Ascending aorta (tissue), 2 donors: ENCODE results near the gene TNFSF15. TPM values are rescaled to one million over a fixed set of nuclear protein-coding genes. Genes with fewer than 3 reads are reported as not detected.

Experiments used
- DNase-seq, 2 donors: peaks; one replicate each; pipeline ENCODE4 v3.0.0-alpha.2; 2019; ENCODE audit warnings: low spot score in 2 of 2
- H3K27ac ChIP-seq, 2 donors: fragments of 200-600 bp; sonication (generic); one replicate each; pipeline ENCODE4 v1.5.1; 2016 to 2017; ENCODE audit warnings: mild to moderate bottlenecking in 1 of 2
- H3K27me3 ChIP-seq: fragments of 200-600 bp; sonication (generic); one replicate; pipeline ENCODE4 v1.5.1; 2017
- H3K36me3 ChIP-seq, 2 donors: fragments of 200-600 bp; sonication (generic); one replicate each; pipeline ENCODE4 v1.5.1; 2016
- H3K4me1 ChIP-seq, 2 donors: fragments of 200-600 bp; sonication (generic); one replicate each; pipeline ENCODE4 v1.5.1; 2016 to 2017; ENCODE audit warnings: mild to moderate bottlenecking in 1 of 2
- H3K4me3 ChIP-seq, 2 donors: fragments of 200-600 bp; sonication (generic); one replicate each; pipeline ENCODE4 v1.5.1; 2016 to 2017; ENCODE audit warnings: mild to moderate bottlenecking in 1 of 2
- H3K9me3 ChIP-seq, 2 donors: fragments of 200-600 bp; sonication (generic); one replicate each; pipeline ENCODE4 v1.5.1; 2016
- intact Hi-C: fragments of 100-400 bp; cut with DNase I; formaldehyde crosslinking; loops from one replicate; pipeline ENCODE4 v1.15.1; 2023
- total RNA-seq: library from RNA; depleted of rRNA; stranded (reverse); fragments of >200 nt; gene quantifications from one replicate; pipeline ENCODE4 v1.1.0, GENCODE V29; 2016
- TF ChIP-seq, protein P1 (sequence below), 3 experiments: fragments of 200-600 bp in 2 of 3; fragments of 450-650 bp in 1 of 3; sonication (generic) in 2 of 3; IDR thresholded peaks; one replicate each; pipeline ENCODE4 v1.5.1; 2016 to 2019; ENCODE audit warnings: antibody characterized with exemption in 3 of 3, mild to moderate bottlenecking in 1 of 3, moderate library complexity in 1 of 3

TNFSF15 gene
- total RNA-seq, 1 donor from 2014 or later = under 0.01 TPM

DNA sequence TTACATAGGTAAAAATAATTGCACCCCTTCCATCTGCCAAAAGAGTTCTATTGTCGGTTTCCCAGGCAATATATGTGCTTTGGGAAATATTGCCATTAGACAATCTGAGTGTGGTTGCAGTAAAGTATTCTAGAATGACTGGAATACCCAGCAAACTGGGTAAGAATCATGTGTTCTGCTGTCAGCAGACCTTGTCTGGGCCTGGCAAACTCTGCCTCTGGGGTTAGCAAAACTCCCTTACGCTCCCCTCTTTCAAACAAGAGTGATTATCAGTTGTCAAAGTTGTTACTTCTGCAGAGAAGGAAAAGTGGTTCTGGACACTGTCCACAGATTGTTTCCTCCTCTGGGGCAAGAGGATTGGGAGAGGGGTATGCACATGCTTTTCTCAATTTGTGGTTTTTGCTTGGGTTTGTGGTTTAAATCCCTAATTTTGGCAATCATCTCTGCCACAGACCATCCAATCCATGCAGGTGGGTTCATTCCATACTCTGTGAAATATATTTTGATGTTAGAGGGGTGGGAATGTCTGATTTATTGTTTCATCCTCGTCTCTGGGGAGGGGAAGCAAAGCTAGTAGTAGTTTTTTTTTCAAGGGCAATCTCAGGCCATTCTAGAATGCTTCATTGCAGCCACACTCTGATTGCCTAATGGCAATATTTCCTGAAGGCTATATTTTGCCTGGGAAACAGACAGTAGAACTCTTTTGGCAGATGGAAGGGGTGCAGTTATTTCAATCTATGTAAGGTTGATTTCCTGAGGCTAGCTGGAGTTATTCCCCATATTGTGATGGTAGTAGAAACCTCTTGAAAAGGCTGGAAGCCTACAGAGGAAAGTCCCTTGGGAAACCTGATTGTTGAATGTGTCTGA is 24.0 kb upstream of the TNFSF15 start:
- Histone ChIP-seq H3K36me3 (no peaks in the 10 kb centered on the region), H3K27ac (no peak overlapping the region), H3K4me1 (no peaks in the 10 kb centered on the region), H3K27me3 (no peaks in the 10 kb centered on the region), H3K9me3 (no peaks in the 10 kb centered on the region), H3K4me3 (no peak overlapping the region)
- TF ChIP-seq, protein P1, sequence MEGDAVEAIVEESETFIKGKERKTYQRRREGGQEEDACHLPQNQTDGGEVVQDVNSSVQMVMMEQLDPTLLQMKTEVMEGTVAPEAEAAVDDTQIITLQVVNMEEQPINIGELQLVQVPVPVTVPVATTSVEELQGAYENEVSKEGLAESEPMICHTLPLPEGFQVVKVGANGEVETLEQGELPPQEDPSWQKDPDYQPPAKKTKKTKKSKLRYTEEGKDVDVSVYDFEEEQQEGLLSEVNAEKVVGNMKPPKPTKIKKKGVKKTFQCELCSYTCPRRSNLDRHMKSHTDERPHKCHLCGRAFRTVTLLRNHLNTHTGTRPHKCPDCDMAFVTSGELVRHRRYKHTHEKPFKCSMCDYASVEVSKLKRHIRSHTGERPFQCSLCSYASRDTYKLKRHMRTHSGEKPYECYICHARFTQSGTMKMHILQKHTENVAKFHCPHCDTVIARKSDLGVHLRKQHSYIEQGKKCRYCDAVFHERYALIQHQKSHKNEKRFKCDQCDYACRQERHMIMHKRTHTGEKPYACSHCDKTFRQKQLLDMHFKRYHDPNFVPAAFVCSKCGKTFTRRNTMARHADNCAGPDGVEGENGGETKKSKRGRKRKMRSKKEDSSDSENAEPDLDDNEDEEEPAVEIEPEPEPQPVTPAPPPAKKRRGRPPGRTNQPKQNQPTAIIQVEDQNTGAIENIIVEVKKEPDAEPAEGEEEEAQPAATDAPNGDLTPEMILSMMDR (IDR thresholded peaks at IDR 0.05) = no peak
- intact Hi-C loops = no loop called here
- DNase-seq = no peak

DNA sequence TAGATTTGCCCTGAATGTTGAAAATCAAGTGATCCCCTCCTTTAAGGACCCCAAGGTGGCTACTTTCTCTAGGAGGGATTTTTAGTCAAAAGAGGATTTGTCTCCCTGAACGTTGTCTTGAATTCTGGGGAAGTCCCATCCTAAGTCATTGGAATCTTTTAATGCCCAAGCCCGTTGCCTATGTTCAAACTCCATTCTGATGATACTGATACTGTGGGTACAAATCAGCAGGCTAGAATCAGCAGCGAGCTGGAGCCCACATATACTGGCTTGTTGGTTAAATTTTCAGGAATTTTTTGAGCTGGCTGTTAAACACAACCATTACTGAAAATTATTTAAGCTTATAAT is 22.4 kb upstream of the TNFSF15 start:
- Histone ChIP-seq H3K9me3 (no peaks in the 10 kb centered on the region), H3K4me1 (no peaks in the 10 kb centered on the region), H3K27me3 (no peaks in the 10 kb centered on the region), H3K27ac (no peak overlapping the region), H3K36me3 (no peaks in the 10 kb centered on the region), H3K4me3 (no peak overlapping the region)
- no peak for DNase-seq
- TF ChIP-seq, protein P1 (IDR thresholded peaks at IDR 0.05) = no peak
- intact Hi-C loops = no loop called here

DNA sequence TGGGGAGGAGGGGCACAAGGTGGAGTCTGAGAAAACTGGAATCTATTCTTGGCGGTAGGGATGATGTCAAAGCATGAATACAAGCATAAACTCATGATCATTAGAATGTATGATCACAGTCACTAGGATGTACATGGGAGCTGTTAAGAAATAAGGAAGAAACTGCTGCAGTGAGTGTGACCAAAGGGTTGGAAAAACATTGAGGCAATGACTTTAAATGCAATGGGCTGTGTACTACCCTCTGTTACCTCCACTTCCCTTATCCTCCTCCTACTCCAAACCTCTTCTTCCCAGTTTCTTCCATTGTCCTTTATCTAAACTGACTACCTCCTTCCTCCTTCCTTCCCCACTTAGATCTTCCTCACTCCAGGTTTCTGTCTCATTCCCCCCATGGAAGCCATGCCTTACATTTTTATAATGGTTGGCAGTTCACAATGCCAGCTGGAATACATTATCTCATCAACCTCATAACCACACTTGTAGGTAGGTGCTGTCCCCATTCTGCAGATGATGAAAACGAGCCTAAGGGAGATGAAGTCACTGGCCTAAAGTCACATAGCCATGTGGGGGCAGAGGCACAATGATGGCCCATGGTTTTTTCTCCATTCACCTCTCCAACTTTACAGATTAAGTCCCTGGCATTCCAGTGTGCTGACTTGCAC is 21.9 kb upstream of the TNFSF15 start:
- intact Hi-C loops = no loop called here

DNA sequence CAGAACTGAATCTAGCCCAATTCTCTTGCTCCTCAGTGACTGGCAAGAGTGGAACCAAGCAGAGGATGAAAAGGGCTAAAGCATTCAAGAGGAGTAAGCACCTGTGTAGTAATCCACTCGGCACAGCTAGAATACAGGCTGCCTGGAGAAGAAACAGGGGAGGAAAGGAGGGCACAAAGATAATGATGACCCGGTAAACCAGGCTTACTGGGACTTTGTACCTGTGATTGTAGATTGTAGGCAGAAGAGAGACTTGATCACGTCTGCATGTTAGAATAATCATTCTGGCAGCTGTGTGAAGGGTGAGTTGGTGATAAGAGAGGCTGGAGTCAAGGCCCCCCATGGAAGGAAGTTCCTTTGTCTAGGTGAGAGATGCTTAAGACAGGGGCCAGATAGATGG is 20.6 kb upstream of the TNFSF15 start:
- H3K27me3 ChIP-seq = no peaks in the 10 kb centered on the region
- intact Hi-C loops = no loop called here
- no peaks in the 10 kb centered on the region for H3K4me1 ChIP-seq
- H3K27ac ChIP-seq = no peak overlapping the region
- no peaks in the 10 kb centered on the region for H3K9me3 ChIP-seq
- TF ChIP-seq, protein P1 (IDR thresholded peaks at IDR 0.05) = no peak
- no peak for DNase-seq
- H3K36me3 ChIP-seq = no peaks in the 10 kb centered on the region
- no peak overlapping the region for H3K4me3 ChIP-seq

More for the DNA sequence above, 21.9 kb upstream of the TNFSF15 start:
- Histone ChIP-seq H3K27ac (no peak overlapping the region), H3K9me3 (no peaks in the 10 kb centered on the region), H3K4me1 (no peaks in the 10 kb centered on the region), H3K36me3 (no peaks in the 10 kb centered on the region), H3K4me3 (no peak overlapping the region), H3K27me3 (no peaks in the 10 kb centered on the region)
- TF ChIP-seq, protein P1 (IDR thresholded peaks at IDR 0.05) = no peak
- no peak for DNase-seq

DNA sequence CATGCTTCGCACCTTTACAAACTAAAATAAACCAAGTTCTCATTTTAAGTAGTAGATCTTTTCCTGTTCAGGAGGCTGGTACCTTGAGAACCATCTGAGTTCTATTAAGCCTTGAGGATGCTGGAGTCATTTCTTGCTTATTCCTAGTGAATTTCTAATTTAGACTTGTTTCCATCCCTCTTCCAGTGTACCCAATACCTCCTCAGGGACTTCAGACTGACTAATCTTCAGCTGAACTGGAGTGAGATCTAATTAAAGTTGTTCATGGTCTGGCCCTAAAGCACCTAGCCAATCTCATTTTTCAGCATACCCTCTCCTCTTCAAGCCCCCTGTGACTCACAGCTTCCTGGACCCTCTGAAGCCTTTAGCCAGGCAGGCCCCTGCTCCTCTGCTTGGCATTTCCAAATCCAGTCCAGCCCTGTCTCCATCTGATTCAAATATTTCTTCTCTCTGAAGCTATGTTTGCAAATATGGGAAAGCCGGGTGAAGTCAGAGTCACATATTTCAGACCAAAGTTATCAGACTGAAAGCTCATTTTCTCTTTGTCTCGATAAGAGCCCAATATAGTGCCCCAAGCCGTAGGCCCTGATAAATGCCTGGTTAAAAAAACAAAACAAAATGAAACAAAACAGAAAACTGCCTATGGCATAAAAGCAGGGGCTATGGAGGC is 19.4 kb upstream of the TNFSF15 start:
- H3K9me3 ChIP-seq = no peaks in the 10 kb centered on the region
- no peaks in the 10 kb centered on the region for H3K27me3 ChIP-seq
- H3K36me3 ChIP-seq = no peaks in the 10 kb centered on the region
- TF ChIP-seq, protein P1 (IDR thresholded peaks at IDR 0.05) = no peak
- H3K4me1 ChIP-seq = no peaks in the 10 kb centered on the region
- H3K27ac ChIP-seq = no peak overlapping the region
- no peak overlapping the region for H3K4me3 ChIP-seq
- intact Hi-C loops = no loop called here
- no peak for DNase-seq
